Stimulated activated naive B cell treated with anti-CD40 and anti-IgM and Interleukin-4, amounts not matched to agents 10 μg/mL and 1 μg/mL and 100 μg/mL, for 72 hours (primary cell): ENCODE data around the gene ZNF574.

Experiments used
- ATAC-seq, 2 donors: fragments of 150-1000 bp; cut with Tn5 transposase; replicated peaks; 2 replicates each; pipeline ENCODE4 v1.10.0; 2021; ENCODE audit warnings: moderate library complexity in 1 of 2
- DNase-seq: peaks from one replicate; pipeline ENCODE4 v3.0.0; 2021
- H3K27ac Mint-ChIP-seq: one replicate; pipeline ENCODE4 v1.8.0; 2022; ENCODE audit warnings: mild to moderate bottlenecking, mixed read lengths
- H3K27me3 Mint-ChIP-seq, 2 donors: one replicate each; pipeline ENCODE4 v1.8.0; 2022; ENCODE audit warnings: mixed read lengths in 2 of 2
- H3K36me3 Mint-ChIP-seq, 2 donors: one replicate each; pipeline ENCODE4 v1.8.0; 2022; ENCODE audit warnings: mixed read lengths in 2 of 2, mild to moderate bottlenecking in 1 of 2
- H3K4me1 Mint-ChIP-seq, 2 donors: one replicate each; pipeline ENCODE4 v1.8.0; 2022; ENCODE audit warnings: mixed read lengths in 2 of 2, mild to moderate bottlenecking in 1 of 2
- H3K4me3 Mint-ChIP-seq, 2 donors: one replicate each; pipeline ENCODE4 v1.8.0; 2022; ENCODE audit warnings: mild to moderate bottlenecking in 2 of 2, mixed read lengths in 2 of 2, moderate library complexity in 1 of 2
- H3K9me3 Mint-ChIP-seq, 2 donors: one replicate each; pipeline ENCODE4 v1.8.0; 2022; ENCODE audit warnings: mixed read lengths in 2 of 2, mild to moderate bottlenecking in 1 of 2

Gene ZNF574

GRCh38 chr19:42081584-42082203 is 5.7 kb downstream of the ZNF574 start:
- peaks cover 31 to 43% of the 10 kb centered on the region in 2 donors for H3K4me1 Mint-ChIP-seq
- no peaks in the 10 kb centered on the region for H3K27me3 Mint-ChIP-seq
- DNase-seq (no peak), ATAC-seq (peak; percentile 66 to 67)
- peak overlapping the region; percentile 65 for H3K27ac Mint-ChIP-seq
- no peak overlapping the region for H3K4me3 Mint-ChIP-seq
- peaks cover 20 to 57% of the 10 kb centered on the region in 2 donors for H3K36me3 Mint-ChIP-seq
- H3K9me3 Mint-ChIP-seq, result no peaks in the 10 kb centered on the region

- Mint-ChIP-seq H3K4me3 (no peak overlapping the region), H3K27ac (no peak overlapping the region), H3K4me1 (peaks cover 23 to 41% of the 10 kb centered on the region in 2 donors), H3K36me3 (peaks cover 15 to 45% of the 10 kb centered on the region in 2 donors), H3K27me3 (no peaks in the 10 kb centered on the region), H3K9me3 (no peaks in the 10 kb centered on the region)
- DNase-seq, result no peak
- ATAC-seq, result no peak
Measured at GRCh38 chr19:42083537-42083936, 7.6 kb downstream of the ZNF574 start.

GRCh38 chr19:42086188-42086736 is 10.3 kb downstream of the ZNF574 start:
- no peak overlapping the region for H3K27ac Mint-ChIP-seq
- ATAC-seq, result peak in 1 of 2 donors; percentile 3
- no peak for DNase-seq
- H3K36me3 Mint-ChIP-seq, result peaks cover 31 to 48% of the 10 kb centered on the region in 2 donors
- no peaks in the 10 kb centered on the region for H3K27me3 Mint-ChIP-seq
- H3K4me1 Mint-ChIP-seq, result peaks cover 44 to 64% of the 10 kb centered on the region in 2 donors
- H3K9me3 Mint-ChIP-seq, result no peaks in the 10 kb centered on the region
- peak overlapping the region in 1 of 2 donors; percentile 39 for H3K4me3 Mint-ChIP-seq

GRCh38 chr19:42086770-42087550 is 11.0 kb downstream of the ZNF574 start:
- Mint-ChIP-seq H3K27ac (peak overlapping the region; percentile 72), H3K4me3 (peak overlapping the region in 1 of 2 donors; percentile 47), H3K36me3 (peaks cover 28 to 48% of the 10 kb centered on the region in 2 donors), H3K27me3 (no peaks in the 10 kb centered on the region), H3K9me3 (no peaks in the 10 kb centered on the region), H3K4me1 (peaks cover 42 to 65% of the 10 kb centered on the region in 2 donors)
- DNase-seq (no peak), ATAC-seq (peak; percentile 17 to 28)

GRCh38 chr19:42088471-42089190 is 12.7 kb downstream of the ZNF574 start:
- peaks cover 46 to 73% of the 10 kb centered on the region in 2 donors for H3K4me1 Mint-ChIP-seq
- ATAC-seq (no peak), DNase-seq (no peak)
- peak overlapping the region; percentile 10 to 55 for H3K4me3 Mint-ChIP-seq
- H3K27me3 Mint-ChIP-seq, result no peaks in the 10 kb centered on the region
- peak overlapping the region; percentile 90 for H3K27ac Mint-ChIP-seq
- peaks cover 29 to 52% of the 10 kb centered on the region in 2 donors for H3K36me3 Mint-ChIP-seq
- H3K9me3 Mint-ChIP-seq, result no peaks in the 10 kb centered on the region

GRCh38 chr19:42089191-42089750 is 13.3 kb downstream of the ZNF574 start:
- Mint-ChIP-seq H3K36me3 (peaks cover 32 to 52% of the 10 kb centered on the region in 2 donors), H3K4me1 (peaks cover 49 to 79% of the 10 kb centered on the region in 2 donors), H3K9me3 (no peaks in the 10 kb centered on the region), H3K27ac (peak overlapping the region; percentile 91), H3K27me3 (no peaks in the 10 kb centered on the region), H3K4me3 (peak overlapping the region in 1 of 2 donors; percentile 0)
- no peak for DNase-seq
- no peak for ATAC-seq

- no peaks in the 10 kb centered on the region for H3K27me3 Mint-ChIP-seq
- no peaks in the 10 kb centered on the region for H3K9me3 Mint-ChIP-seq
- DNase-seq (no peak), ATAC-seq (no peak)
- peaks cover 53 to 83% of the 10 kb centered on the region in 2 donors for H3K4me1 Mint-ChIP-seq
- H3K27ac Mint-ChIP-seq, result peak overlapping the region; percentile 91
- peak overlapping the region in 1 of 2 donors; percentile 34 for H3K4me3 Mint-ChIP-seq
- peaks cover 36 to 55% of the 10 kb centered on the region in 2 donors for H3K36me3 Mint-ChIP-seq
Measured at GRCh38 chr19:42089772-42090171, 13.8 kb downstream of the ZNF574 start.

GRCh38 chr19:42090672-42091071 is 14.7 kb downstream of the ZNF574 start:
- Mint-ChIP-seq H3K27ac (peak overlapping the region; percentile 91), H3K36me3 (peaks cover 45 to 59% of the 10 kb centered on the region in 2 donors), H3K4me1 (peaks cover 54 to 85% of the 10 kb centered on the region in 2 donors), H3K4me3 (peak overlapping the region; percentile 19 to 54), H3K27me3 (no peaks in the 10 kb centered on the region), H3K9me3 (no peaks in the 10 kb centered on the region)
- DNase-seq (no peak), ATAC-seq (no peak)

- H3K27me3 Mint-ChIP-seq, result no peaks in the 10 kb centered on the region
- H3K4me1 Mint-ChIP-seq, result peaks cover 50 to 78% of the 10 kb centered on the region in 2 donors
- no peaks in the 10 kb centered on the region for H3K9me3 Mint-ChIP-seq
- no peak for DNase-seq
- no peak for ATAC-seq
- peaks cover 47 to 61% of the 10 kb centered on the region in 2 donors for H3K36me3 Mint-ChIP-seq
- H3K4me3 Mint-ChIP-seq, result peak overlapping the region in 1 of 2 donors; percentile 46
- peak overlapping the region; percentile 91 for H3K27ac Mint-ChIP-seq
Measured at GRCh38 chr19:42091300-42091699, 15.3 kb downstream of the ZNF574 start.

GRCh38 chr19:42091742-42092141 is 15.8 kb downstream of the ZNF574 start:
- H3K27me3 Mint-ChIP-seq, result no peaks in the 10 kb centered on the region
- peaks cover 52 to 65% of the 10 kb centered on the region in 2 donors for H3K36me3 Mint-ChIP-seq
- DNase-seq (no peak), ATAC-seq (no peak)
- H3K27ac Mint-ChIP-seq, result peak overlapping the region; percentile 59
- peak overlapping the region in 1 of 2 donors; percentile 46 for H3K4me3 Mint-ChIP-seq
- no peaks in the 10 kb centered on the region for H3K9me3 Mint-ChIP-seq
- peaks cover 50 to 78% of the 10 kb centered on the region in 2 donors for H3K4me1 Mint-ChIP-seq

- no peaks in the 10 kb centered on the region for H3K27me3 Mint-ChIP-seq
Measured at GRCh38 chr19:42092350-42092749, 16.4 kb downstream of the ZNF574 start.

GRCh38 chr19:42093505-42093904 is 17.5 kb downstream of the ZNF574 start:
- no peak overlapping the region for H3K4me3 Mint-ChIP-seq
- DNase-seq, result no peak
- peak overlapping the region; percentile 84 for H3K27ac Mint-ChIP-seq
- H3K36me3 Mint-ChIP-seq, result peaks cover 52 to 64% of the 10 kb centered on the region in 2 donors
- H3K4me1 Mint-ChIP-seq, result peaks cover 40 to 61% of the 10 kb centered on the region in 2 donors
- no peaks in the 10 kb centered on the region for H3K9me3 Mint-ChIP-seq
- no peaks in the 10 kb centered on the region for H3K27me3 Mint-ChIP-seq
- no peak for ATAC-seq

More at GRCh38 chr19:42092350-42092749, 16.4 kb downstream of the ZNF574 start:
- H3K4me3 Mint-ChIP-seq, result no peak overlapping the region
- H3K4me1 Mint-ChIP-seq, result peaks cover 47 to 72% of the 10 kb centered on the region in 2 donors
- H3K9me3 Mint-ChIP-seq, result no peaks in the 10 kb centered on the region
- DNase-seq (no peak), ATAC-seq (peak; percentile 29 to 36)
- peak overlapping the region; percentile 60 for H3K27ac Mint-ChIP-seq
- H3K36me3 Mint-ChIP-seq, result peaks cover 52 to 67% of the 10 kb centered on the region in 2 donors

- no peak for DNase-seq
- Mint-ChIP-seq H3K27ac (peak overlapping the region; percentile 84), H3K4me3 (no peak overlapping the region), H3K9me3 (no peaks in the 10 kb centered on the region), H3K36me3 (peaks cover 52 to 61% of the 10 kb centered on the region in 2 donors), H3K27me3 (no peaks in the 10 kb centered on the region), H3K4me1 (peaks cover 37 to 56% of the 10 kb centered on the region in 2 donors)
- ATAC-seq, result no peak
Measured at GRCh38 chr19:42093926-42094325, 18.0 kb downstream of the ZNF574 start.
